GM21381 (cell line): Measurements from ENCODE around the gene LAMTOR4.
"Not testable (repeated sequence)": the region's sequence is repeated elsewhere in the genome, so short reads cannot be mapped to it uniquely, and the experiment has no call there.

Experiments
- ATAC-seq: cut with Tn5 transposase; IDR thresholded peaks from one replicate; pipeline ENCODE4 v1.9.1; 2021; ENCODE audit warnings: mild to moderate bottlenecking, moderate library complexity; ENCODE audit not compliant: unreplicated experiment

LAMTOR4 gene

GRCh38 chr7:100122067-100122466, 26.7 kb upstream of the LAMTOR4 start:
- ATAC-seq, result no peak

GRCh38 chr7:100122568-100122967, 26.1 kb upstream of the LAMTOR4 start:
- no peak for ATAC-seq

GRCh38 chr7:100124301-100125230, 24.2 kb upstream of the LAMTOR4 start:
- no peak for ATAC-seq

- ATAC-seq, result no peak
These were observed 22.3 kb upstream of the LAMTOR4 start for GRCh38 chr7:100126239-100126930.

GRCh38 chr7:100126931-100127865, 21.5 kb upstream of the LAMTOR4 start, which contains the start of gene MBLAC1:
Gene MBLAC1 (plus strand): TSS chr7:100126967. CDS start chr7:100127396, 429 bp downstream.
- peak; percentile 62 for ATAC-seq

GRCh38 chr7:100127866-100128636, 20.7 kb upstream of the LAMTOR4 start:
- ATAC-seq, result no peak

- ATAC-seq, result no peak
These were observed 20.1 kb upstream of the LAMTOR4 start for GRCh38 chr7:100128637-100128963.

- not testable (repeated sequence) for ATAC-seq
These were observed 18.5 kb upstream of the LAMTOR4 start for GRCh38 chr7:100130220-100130607.

- ATAC-seq, result no peak
These were observed 17.9 kb upstream of the LAMTOR4 start for GRCh38 chr7:100130608-100131453.

GRCh38 chr7:100132126-100132525, 16.6 kb upstream of the LAMTOR4 start:
- ATAC-seq, result no peak

GRCh38 chr7:100132697-100133151, 16.0 kb upstream of the LAMTOR4 start:
- no peak for ATAC-seq

- ATAC-seq, result no peak
These were observed 10.6 kb upstream of the LAMTOR4 start for GRCh38 chr7:100137851-100138760.

GRCh38 chr7:100141555-100141949, 7.2 kb upstream of the LAMTOR4 start:
- ATAC-seq, result no peak

GRCh38 chr7:100142461-100142860, 6.3 kb upstream of the LAMTOR4 start:
- ATAC-seq, result no peak

- not testable (repeated sequence) for ATAC-seq
These were observed 2.4 kb upstream of the LAMTOR4 start for GRCh38 chr7:100146350-100146749.

GRCh38 chr7:100147278-100147677, 1.4 kb upstream of the LAMTOR4 start:
- ATAC-seq, result no peak

GRCh38 chr7:100148225-100148558, 526 bp upstream of the LAMTOR4 start:
- ATAC-seq, result no peak

GRCh38 chr7:100152404-100152803, 3.7 kb downstream of the LAMTOR4 start:
- no peak for ATAC-seq
